Heart right ventricle (tissue), 16 donors: ENCODE measurements around the gene TARS2. TPM values are rescaled to one million over a fixed set of nuclear protein-coding genes. Genes with fewer than 3 reads are reported as not detected.

Source experiments
- ATAC-seq, 8 donors: fragments of 200-7000 bp; cut with Tn5 transposase; one replicate each; pipeline ENCODE4 v1.9.1; 2020; ENCODE audit warnings: mild to moderate bottlenecking in 8 of 8, moderate library complexity in 8 of 8, moderate number of reproducible peaks in 1 of 8
- DNase-seq, 2 donors: peaks; one replicate each; pipeline ENCODE4 v3.0.0-alpha.2; 2020
- H3K27ac ChIP-seq, 10 donors: fragments of 200-600 bp; sonication (generic) in 2 of 10; one replicate each; pipeline versions ENCODE4 v1.5.0 to v1.8.0; 2020 to 2022; ENCODE audit warnings: mild to moderate bottlenecking in 3 of 10
- H3K27me3 ChIP-seq, 7 donors: fragments of 200-600 bp; one replicate each; pipeline ENCODE4 v1.8.0; 2021 to 2022; ENCODE audit warnings: mild to moderate bottlenecking in 2 of 7
- H3K36me3 ChIP-seq, 9 donors: fragments of 200-600 bp; sonication (generic) in 1 of 9; one replicate each; pipeline versions ENCODE4 v1.5.0 to v1.8.0; 2020 to 2022; ENCODE audit warnings: mild to moderate bottlenecking in 2 of 9
- H3K4me1 ChIP-seq, 9 donors: fragments of 200-600 bp; sonication (generic) in 1 of 9; one replicate each; pipeline versions ENCODE4 v1.5.0 to v1.8.0; 2020 to 2022; ENCODE audit warnings: mild to moderate bottlenecking in 4 of 9
- H3K4me3 ChIP-seq, 10 donors: fragments of 200-600 bp; sonication (generic) in 2 of 10; one replicate each; pipeline versions ENCODE4 v1.5.0 to v1.8.0; 2020 to 2022; ENCODE audit warnings: mild to moderate bottlenecking in 7 of 10, moderate library complexity in 2 of 10
- H3K9me3 ChIP-seq, 11 donors: fragments of 200-600 bp in 10 of 11; sonication (generic) in 2 of 11; one replicate each; pipeline versions ENCODE4 v1.5.0 to v1.8.0; 2013 to 2022; ENCODE audit warnings: mild to moderate bottlenecking in 2 of 11, control low read depth in 1 of 11, moderate library complexity in 1 of 11
- WGBS, 2 donors: extraction: QIAGEN DNeasy Blood & Tissue Kit; methylation state at CpG; one replicate each; pipeline ENCODE4 v1.1.7; 2013; ENCODE audit warnings: inconsistent platforms in 1 of 2; 5-methylcytosine and 5-hydroxymethylcytosine counted together
- intact Hi-C, 10 donors: fragments of 100-400 bp; cut with DNase I; formaldehyde crosslinking; loops; one replicate each; pipeline versions ENCODE4 v1.11.1 to v1.14.2; 2022
- long read RNA-seq, 3 donors: library from polyadenylated mRNA; unstranded; transcript quantifications; one replicate each; pipeline ENCODE4 v2.0.0, GENCODE V29; 2020 to 2021
- polyA plus RNA-seq, 2 donors: library from polyadenylated mRNA; stranded (reverse); fragments of 200-250 nt; gene quantifications; one replicate each; pipeline ENCODE4 v1.2.3, GENCODE V29; 2013
- total RNA-seq, 10 donors: library from RNA; stranded (reverse); fragmentation: NEBNext Ultra II Directional in 3 of 10; extraction: Animal tissue kit (Norgen Biotek cat#: 25700) in 3 of 10; gene quantifications; one replicate each; pipeline versions ENCODE4 v1.2.1 to v1.2.4, GENCODE V29; 2021 to 2023
- TF ChIP-seq, protein P1 (sequence below), 9 donors: fragments of 200-600 bp; sonication (generic) in 2 of 9; IDR thresholded peaks; one replicate each; pipeline versions ENCODE4 v1.5.0 to v1.8.0; 2021 to 2022; ENCODE audit warnings: antibody characterized with exemption in 9 of 9, mild to moderate bottlenecking in 5 of 9, moderate library complexity in 1 of 9
- donor health status: Arrhythmogenic right ventricular cardiomyopathy.
- donor health status: ischemic (EF 13 %, LVEDD 7.1; RV severe dilation, severe dysfunction).
- donor health status: healthy with polysubstance abuse.
- donor health status: DM: no; HTN: yes; CAD: no.
- donor health status: DM: no; HTN: no; CAD: no.
- donor health status: ischemic (EF 25% LVEDD 6.9; RV normal size, moderate dysfunction).
- donor health status: ischemic (EF 25% LVEDD 5.7; RV mildly dilated, moderate dysfunction).
- donor health status: healthy.
- donor health status: DM: yes; HTN: yes; CAD: no.
- donor health status: Ischemic cardiomyopathy.
- donor health status: ischemic (EF 35%, LVEDD 5.7; RV mildly dilated, moderate dysfunction).
- donor health status: nonischemic (EF 11% LVEDD 7.7; RV severe dilation, severe dysfunction).
- donor health status: DM: yes; HTN: yes; CAD: no.
- donor health status: PGD.
- donor health status: ischemic (EF 29% LVEDD 5.4; RV normal size, mild dysfunction).
- donor health status: nonischemic (EF 23%, LVEDD 6.1; RV moderate dilation, normal function).

Gene TARS2, protein sequence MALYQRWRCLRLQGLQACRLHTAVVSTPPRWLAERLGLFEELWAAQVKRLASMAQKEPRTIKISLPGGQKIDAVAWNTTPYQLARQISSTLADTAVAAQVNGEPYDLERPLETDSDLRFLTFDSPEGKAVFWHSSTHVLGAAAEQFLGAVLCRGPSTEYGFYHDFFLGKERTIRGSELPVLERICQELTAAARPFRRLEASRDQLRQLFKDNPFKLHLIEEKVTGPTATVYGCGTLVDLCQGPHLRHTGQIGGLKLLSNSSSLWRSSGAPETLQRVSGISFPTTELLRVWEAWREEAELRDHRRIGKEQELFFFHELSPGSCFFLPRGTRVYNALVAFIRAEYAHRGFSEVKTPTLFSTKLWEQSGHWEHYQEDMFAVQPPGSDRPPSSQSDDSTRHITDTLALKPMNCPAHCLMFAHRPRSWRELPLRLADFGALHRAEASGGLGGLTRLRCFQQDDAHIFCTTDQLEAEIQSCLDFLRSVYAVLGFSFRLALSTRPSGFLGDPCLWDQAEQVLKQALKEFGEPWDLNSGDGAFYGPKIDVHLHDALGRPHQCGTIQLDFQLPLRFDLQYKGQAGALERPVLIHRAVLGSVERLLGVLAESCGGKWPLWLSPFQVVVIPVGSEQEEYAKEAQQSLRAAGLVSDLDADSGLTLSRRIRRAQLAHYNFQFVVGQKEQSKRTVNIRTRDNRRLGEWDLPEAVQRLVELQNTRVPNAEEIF
- total RNA-seq (10 to 100 TPM; 25.1 to 44.4 (median 37.0) TPM), polyA plus RNA-seq (10 to 100 TPM; 19.1 to 27.4 TPM)
- long read RNA-seq, donor 1, transcript TARS2-204 (18 exons, 2,729 nt), result major isoform, 10 of 36 reads
- long read RNA-seq, donor 1, transcript TARS2-214 (16 exons, 2,162 nt), result major isoform, 10 of 36 reads
- long read RNA-seq, donor 1, partial matches to known transcripts, result 12 of 36 reads
- long read RNA-seq, donor 1, other reads (novel, unspliced or antisense), result 4 of 36 reads
- long read RNA-seq, donor 2, transcript TARS2-204 (18 exons, 2,729 nt), result major isoform, 18 of 51 reads
- long read RNA-seq, donor 2, transcript TARS2-214 (16 exons, 2,162 nt), result minor isoform, 8 of 51 reads
- long read RNA-seq, donor 2, partial matches to known transcripts, result 13 of 51 reads
- long read RNA-seq, donor 2, other reads (novel, unspliced or antisense), result 12 of 51 reads
- long read RNA-seq, donor 3, transcript TARS2-204 (18 exons, 2,729 nt), result major isoform, 19 of 84 reads
- long read RNA-seq, donor 3, transcript TARS2-214 (16 exons, 2,162 nt), result minor isoform, 15 of 84 reads
- long read RNA-seq, donor 3, partial matches to known transcripts, result 35 of 84 reads
- long read RNA-seq, donor 3, other reads (novel, unspliced or antisense), result 15 of 84 reads

DNA sequence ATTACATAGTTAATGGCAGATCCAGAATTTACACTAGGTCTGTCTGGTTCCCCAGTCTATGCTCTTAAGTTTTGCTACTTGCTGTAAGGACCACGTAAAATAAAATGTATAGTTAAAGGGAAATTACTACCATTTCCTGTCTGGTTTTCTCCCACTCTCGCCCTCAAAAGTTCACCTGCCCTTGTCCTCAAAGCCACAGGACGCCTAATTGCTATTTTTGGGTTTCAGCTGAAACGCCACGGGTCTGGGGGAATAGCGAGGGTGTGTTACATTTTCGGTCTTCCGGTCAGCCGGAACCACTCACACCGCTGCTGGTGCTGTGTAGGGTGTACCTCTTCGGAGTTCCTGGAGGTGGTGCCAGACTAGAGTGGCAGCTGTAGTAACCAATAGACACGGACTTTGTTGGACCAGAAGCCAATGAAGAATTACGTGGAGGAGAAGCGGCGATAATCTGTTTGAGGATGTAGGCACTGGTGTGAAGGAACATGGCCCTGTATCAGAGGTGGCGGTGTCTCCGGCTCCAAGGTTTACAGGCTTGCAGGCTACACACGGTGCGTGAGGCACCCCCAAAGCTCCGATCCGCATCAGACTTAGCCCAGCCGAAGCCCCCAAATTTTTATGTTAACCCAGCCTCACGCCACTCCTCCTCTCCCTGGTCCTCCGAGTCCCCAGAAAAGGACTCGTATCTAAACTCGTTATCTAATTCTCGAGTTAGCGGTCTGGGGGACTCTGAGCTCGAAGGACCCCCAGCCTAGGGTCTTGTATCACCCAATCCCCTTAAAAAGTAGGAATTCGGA is at the start of gene TARS2:
Gene TARS2, plus strand, starts transcription at position 454 of the 797 bp plus-strand sequence. Its CDS starts 32 bp downstream, at position 486.
- H3K36me3 ChIP-seq, result peaks cover 0 to 37% (median 14%) of the 10 kb centered on the region in 9 donors
- TF ChIP-seq, protein P1, sequence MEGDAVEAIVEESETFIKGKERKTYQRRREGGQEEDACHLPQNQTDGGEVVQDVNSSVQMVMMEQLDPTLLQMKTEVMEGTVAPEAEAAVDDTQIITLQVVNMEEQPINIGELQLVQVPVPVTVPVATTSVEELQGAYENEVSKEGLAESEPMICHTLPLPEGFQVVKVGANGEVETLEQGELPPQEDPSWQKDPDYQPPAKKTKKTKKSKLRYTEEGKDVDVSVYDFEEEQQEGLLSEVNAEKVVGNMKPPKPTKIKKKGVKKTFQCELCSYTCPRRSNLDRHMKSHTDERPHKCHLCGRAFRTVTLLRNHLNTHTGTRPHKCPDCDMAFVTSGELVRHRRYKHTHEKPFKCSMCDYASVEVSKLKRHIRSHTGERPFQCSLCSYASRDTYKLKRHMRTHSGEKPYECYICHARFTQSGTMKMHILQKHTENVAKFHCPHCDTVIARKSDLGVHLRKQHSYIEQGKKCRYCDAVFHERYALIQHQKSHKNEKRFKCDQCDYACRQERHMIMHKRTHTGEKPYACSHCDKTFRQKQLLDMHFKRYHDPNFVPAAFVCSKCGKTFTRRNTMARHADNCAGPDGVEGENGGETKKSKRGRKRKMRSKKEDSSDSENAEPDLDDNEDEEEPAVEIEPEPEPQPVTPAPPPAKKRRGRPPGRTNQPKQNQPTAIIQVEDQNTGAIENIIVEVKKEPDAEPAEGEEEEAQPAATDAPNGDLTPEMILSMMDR (IDR thresholded peaks at IDR 0.05), result peak in 6 of 9 donors; percentile 23 to 43 (median 34)
- peak within 1 kb of the TSS in 9 of 10 donors; percentile 57 to 89 (median 78) for H3K27ac ChIP-seq
- 0% methylated on average over 30 of the region's 30 CpGs for WGBS, 2 donors
- no peaks in the 10 kb centered on the region for H3K9me3 ChIP-seq
- intact Hi-C loops, result loop anchor here in 2 of 10 donors (1.0 kb wide), 1 partner anchor 28 kb away; the partner anchor contains the start of gene FALEC (in 2 of the 2)
- H3K4me1 ChIP-seq, result peaks cover 6 to 15% (median 10%) of the 10 kb centered on the region in 9 donors
- H3K27me3 ChIP-seq, result no peaks in the 10 kb centered on the region
- ATAC-seq, result peak; percentile 99 to 100 (median 100)
- peak; percentile 85 to 98 for DNase-seq
- H3K4me3 ChIP-seq, result peak within 1 kb of the TSS; percentile 61 to 89 (median 79)

DNA sequence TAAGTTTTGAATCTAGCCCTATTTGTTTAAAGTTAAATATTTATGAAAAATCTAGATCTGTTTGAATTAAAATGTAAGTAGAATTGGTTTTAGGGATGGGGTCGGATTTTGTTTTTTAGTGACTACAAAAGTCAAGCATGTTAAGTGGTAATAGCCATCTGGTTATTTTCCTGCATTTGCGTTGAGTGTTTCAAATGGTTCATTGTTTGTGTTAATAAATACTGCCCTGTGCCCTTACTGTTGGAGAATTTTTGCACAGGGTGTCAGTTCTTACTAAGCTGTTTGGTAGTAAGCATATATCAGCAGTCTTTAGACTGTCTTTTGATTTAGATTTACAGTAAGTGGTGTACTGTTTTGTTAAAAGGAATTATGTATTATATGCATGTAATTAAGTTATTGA is 46.1 kb upstream of the TARS2 start:
- DNase-seq (no peak), ATAC-seq (no peak)
- WGBS, 2 donors, result 67 to 73% methylated on average over 2 of the region's 2 CpGs
- intact Hi-C loops, result loop anchor here in 1 of 10 donors (10.0 kb wide), 1 partner anchor 56 kb away; no protein-coding TSS in a partner anchor
- H3K36me3 ChIP-seq, result peaks cover 0 to 74% (median 18%) of the 10 kb centered on the region in 9 donors
- TF ChIP-seq, protein P1 (IDR thresholded peaks at IDR 0.05), result no peak
- no peaks in the 10 kb centered on the region for H3K9me3 ChIP-seq
- no peak overlapping the region for H3K27ac ChIP-seq
- H3K4me3 ChIP-seq, result no peak overlapping the region
- H3K4me1 ChIP-seq, result no peaks in the 10 kb centered on the region
- H3K27me3 ChIP-seq, result no peaks in the 10 kb centered on the region

DNA sequence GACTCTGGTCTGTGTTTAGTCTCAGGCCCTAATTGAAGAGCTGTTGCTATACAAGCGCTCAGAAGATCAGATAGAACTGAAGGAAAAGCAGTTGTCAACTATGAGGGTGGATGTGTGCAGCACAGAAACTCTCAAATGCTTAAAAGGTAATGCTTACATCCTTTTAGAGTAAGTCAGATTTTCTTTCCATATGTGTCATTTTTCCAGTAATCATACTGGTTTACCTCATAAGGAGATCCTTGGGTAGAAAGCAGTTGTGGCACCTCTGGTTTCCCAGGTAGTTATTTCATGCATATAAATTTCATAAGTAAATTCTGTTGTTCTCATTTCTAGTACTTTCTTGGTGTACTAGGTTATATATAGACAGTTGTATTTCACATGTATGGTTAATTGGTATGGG is 43.0 kb upstream of the TARS2 start:
- Histone ChIP-seq H3K9me3 (no peaks in the 10 kb centered on the region), H3K4me3 (no peak overlapping the region), H3K27ac (no peak overlapping the region), H3K36me3 (peaks cover 0 to 90% (median 39%) of the 10 kb centered on the region in 9 donors), H3K27me3 (no peaks in the 10 kb centered on the region), H3K4me1 (no peaks in the 10 kb centered on the region)
- no peak for DNase-seq
- TF ChIP-seq, protein P1 (IDR thresholded peaks at IDR 0.05), result no peak
- intact Hi-C loops, result loop anchor here in 1 of 10 donors (10.0 kb wide), 1 partner anchor 59 kb away; no protein-coding TSS in a partner anchor
- WGBS, 2 donors, result 100% methylated on average over 1 of the region's 1 CpG
- ATAC-seq, result no peak
